ENCODE measurements around the gene SLC6A11.

Gene SLC6A11

GRCh38 chr3:10910367-10910766, 94.3 kb downstream of the SLC6A11 start:
- Mint-ChIP-seq H3K27me3 (peaks cover 7 to 17% of the 10 kb centered on the region in 2 donors), H3K4me3 (no peak overlapping the region), H3K27ac (no peak overlapping the region), H3K9me3 (peaks cover 16 to 33% of the 10 kb centered on the region in 2 donors), H3K36me3 (peaks cover 0 to 3% of the 10 kb centered on the region in 2 donors), H3K4me1 (no peaks in the 10 kb centered on the region)
- DNase-seq: no peak
- no peak for ATAC-seq (replicated peaks)

- ATAC-seq (replicated peaks) (no peak), DNase-seq (no peak)
- peaks cover 10 to 26% of the 10 kb centered on the region in 2 donors for H3K9me3 Mint-ChIP-seq
- no peak overlapping the region for H3K4me3 Mint-ChIP-seq
- H3K27me3 Mint-ChIP-seq: peaks cover 7 to 17% of the 10 kb centered on the region in 2 donors
- H3K4me1 Mint-ChIP-seq: no peaks in the 10 kb centered on the region
- H3K27ac Mint-ChIP-seq: no peak overlapping the region
- H3K36me3 Mint-ChIP-seq: peaks cover 0 to 1% of the 10 kb centered on the region in 2 donors
Observed at GRCh38 chr3:10911350-10912002, 95.4 kb downstream of the SLC6A11 start.

GRCh38 chr3:10912786-10913185, 96.8 kb downstream of the SLC6A11 start:
- ATAC-seq (replicated peaks) (no peak), DNase-seq (no peak)
- Mint-ChIP-seq H3K36me3 (no peaks in the 10 kb centered on the region), H3K4me1 (no peaks in the 10 kb centered on the region), H3K27ac (no peak overlapping the region), H3K27me3 (peaks cover 10 to 17% of the 10 kb centered on the region in 2 donors), H3K9me3 (peaks cover 3 to 14% of the 10 kb centered on the region in 2 donors), H3K4me3 (no peak overlapping the region)

- Mint-ChIP-seq H3K9me3 (no peaks in the 10 kb centered on the region), H3K4me1 (no peaks in the 10 kb centered on the region), H3K36me3 (no peaks in the 10 kb centered on the region), H3K4me3 (no peak overlapping the region), H3K27me3 (peaks cover 15 to 25% of the 10 kb centered on the region in 2 donors), H3K27ac (no peak overlapping the region)
- DNase-seq (no peak), ATAC-seq (replicated peaks) (no peak)
Observed at GRCh38 chr3:10915376-10915775, 99.3 kb downstream of the SLC6A11 start.

- Mint-ChIP-seq H3K4me3 (no peak overlapping the region), H3K27ac (no peak overlapping the region), H3K27me3 (peaks cover 16 to 25% of the 10 kb centered on the region in 2 donors), H3K36me3 (no peaks in the 10 kb centered on the region), H3K9me3 (peaks cover 4 to 8% of the 10 kb centered on the region in 2 donors), H3K4me1 (no peaks in the 10 kb centered on the region)
- no peak for DNase-seq
- ATAC-seq (replicated peaks): no peak
Observed at GRCh38 chr3:10917176-10917575, 101.1 kb downstream of the SLC6A11 start.

GRCh38 chr3:10918011-10918410, 102.0 kb downstream of the SLC6A11 start:
- ATAC-seq (replicated peaks): no peak
- Mint-ChIP-seq H3K36me3 (no peaks in the 10 kb centered on the region), H3K4me3 (no peak overlapping the region), H3K27ac (no peak overlapping the region), H3K4me1 (no peaks in the 10 kb centered on the region), H3K27me3 (peaks cover 14 to 24% of the 10 kb centered on the region in 2 donors), H3K9me3 (peaks cover 4 to 8% of the 10 kb centered on the region in 2 donors)
- no peak for DNase-seq

- no peaks in the 10 kb centered on the region for H3K4me1 Mint-ChIP-seq
- peaks cover 14 to 21% of the 10 kb centered on the region in 2 donors for H3K27me3 Mint-ChIP-seq
- ATAC-seq (replicated peaks) (no peak), DNase-seq (no peak)
- H3K27ac Mint-ChIP-seq: no peak overlapping the region
- H3K9me3 Mint-ChIP-seq: peaks cover 7 to 12% of the 10 kb centered on the region in 2 donors
- H3K4me3 Mint-ChIP-seq: no peak overlapping the region
- H3K36me3 Mint-ChIP-seq: no peaks in the 10 kb centered on the region
Observed at GRCh38 chr3:10919636-10920035, 103.6 kb downstream of the SLC6A11 start.

GRCh38 chr3:10925436-10926255, 109.6 kb downstream of the SLC6A11 start:
- ATAC-seq (replicated peaks): no peak
- H3K36me3 Mint-ChIP-seq: no peaks in the 10 kb centered on the region

GRCh38 chr3:10926256-10926810, 110.3 kb downstream of the SLC6A11 start:
- Mint-ChIP-seq H3K27me3 (peaks cover 8 to 18% of the 10 kb centered on the region in 2 donors), H3K9me3 (peaks cover 10% of the 10 kb centered on the region in 2 donors), H3K4me1 (no peaks in the 10 kb centered on the region), H3K36me3 (no peaks in the 10 kb centered on the region), H3K4me3 (no peak overlapping the region), H3K27ac (no peak overlapping the region)
- ATAC-seq (replicated peaks) (no peak), DNase-seq (no peak)

More at GRCh38 chr3:10925436-10926255, 109.6 kb downstream of the SLC6A11 start:
- Mint-ChIP-seq H3K27me3 (peaks cover 12 to 18% of the 10 kb centered on the region in 2 donors), H3K27ac (no peak overlapping the region), H3K4me3 (no peak overlapping the region), H3K9me3 (peaks cover 12 to 15% of the 10 kb centered on the region in 2 donors), H3K4me1 (no peaks in the 10 kb centered on the region)
- DNase-seq: no peak

- Mint-ChIP-seq H3K9me3 (peaks cover 7% of the 10 kb centered on the region in 2 donors), H3K27ac (no peak overlapping the region), H3K27me3 (peaks cover 8 to 18% of the 10 kb centered on the region in 2 donors), H3K36me3 (no peaks in the 10 kb centered on the region), H3K4me3 (no peak overlapping the region), H3K4me1 (no peaks in the 10 kb centered on the region)
- DNase-seq: no peak
- ATAC-seq (replicated peaks): no peak
Observed at GRCh38 chr3:10926811-10927521, 110.9 kb downstream of the SLC6A11 start.

- Mint-ChIP-seq H3K27ac (no peak overlapping the region), H3K9me3 (peaks cover 7% of the 10 kb centered on the region in 2 donors), H3K4me1 (no peaks in the 10 kb centered on the region), H3K4me3 (no peak overlapping the region), H3K36me3 (no peaks in the 10 kb centered on the region), H3K27me3 (peaks cover 5 to 16% of the 10 kb centered on the region in 2 donors)
- ATAC-seq (replicated peaks) (no peak), DNase-seq (no peak)
Observed at GRCh38 chr3:10927551-10927950, 111.5 kb downstream of the SLC6A11 start.

- H3K9me3 Mint-ChIP-seq: peaks cover 7% of the 10 kb centered on the region in 2 donors
- no peak overlapping the region for H3K27ac Mint-ChIP-seq
- no peaks in the 10 kb centered on the region for H3K36me3 Mint-ChIP-seq
- no peaks in the 10 kb centered on the region for H3K4me1 Mint-ChIP-seq
- no peak overlapping the region for H3K4me3 Mint-ChIP-seq
- no peak for ATAC-seq (replicated peaks)
- no peak for DNase-seq
- peaks cover 5 to 22% of the 10 kb centered on the region in 2 donors for H3K27me3 Mint-ChIP-seq
Observed at GRCh38 chr3:10928407-10928960, 112.5 kb downstream of the SLC6A11 start.

- DNase-seq (no peak), ATAC-seq (replicated peaks) (no peak)
- Mint-ChIP-seq H3K9me3 (peaks cover 7% of the 10 kb centered on the region in 2 donors), H3K36me3 (no peaks in the 10 kb centered on the region), H3K27ac (no peak overlapping the region), H3K4me1 (no peaks in the 10 kb centered on the region), H3K27me3 (peaks cover 5 to 22% of the 10 kb centered on the region in 2 donors), H3K4me3 (no peak overlapping the region)
Observed at GRCh38 chr3:10928961-10929471, 113.0 kb downstream of the SLC6A11 start.
